Measurements from ENCODE around the gene LSM10.

LSM10 gene

DNA sequence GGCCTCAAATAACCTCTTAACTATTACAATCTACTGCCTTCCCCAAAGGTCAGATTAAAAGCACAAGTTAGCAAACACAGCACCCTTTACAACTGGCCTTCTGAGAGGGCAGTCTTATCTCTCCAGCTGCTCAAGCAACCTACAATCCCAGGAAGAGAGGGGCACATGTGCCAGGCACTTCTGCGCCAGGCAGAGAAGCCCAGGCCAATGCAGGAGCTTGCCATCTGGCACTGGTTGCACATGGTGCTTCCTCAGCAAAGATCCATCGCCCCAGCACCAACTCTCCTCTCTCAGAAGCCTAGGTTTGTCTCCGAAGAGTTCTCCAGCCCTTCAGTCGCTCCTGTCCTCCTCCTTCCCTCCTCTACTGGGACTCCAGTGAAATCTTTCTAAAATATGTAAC is 14.5 kb downstream of the LSM10 start:
- no peak for DNase-seq (ENCODE audit: low read depth in 2 of 2)

GRCh38 chr1:36382669-36383068 is 15.0 kb downstream of the LSM10 start:
- no peak for DNase-seq (ENCODE audit: low read depth in 2 of 2)

DNA sequence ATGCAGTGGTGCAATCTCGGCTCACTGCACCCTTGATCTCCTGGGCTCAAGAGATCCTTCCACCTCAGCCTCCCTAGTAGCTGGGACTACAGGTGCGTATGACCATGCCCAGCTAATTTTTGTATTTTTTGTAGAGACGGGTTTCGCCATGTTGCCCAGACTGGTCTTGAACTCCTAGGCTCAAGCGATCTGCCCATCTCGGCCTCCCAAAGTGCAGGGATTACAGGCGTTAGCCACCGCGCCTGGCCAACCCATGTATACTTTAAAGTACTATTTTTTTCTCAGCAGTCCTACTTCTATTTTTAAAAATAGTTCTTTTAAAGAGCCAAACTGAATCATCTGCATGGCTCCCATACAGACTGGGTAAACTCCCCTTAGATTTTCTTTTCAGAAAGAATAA is 15.5 kb downstream of the LSM10 start:
- no peak for DNase-seq (ENCODE audit: low read depth in 2 of 2)

DNA sequence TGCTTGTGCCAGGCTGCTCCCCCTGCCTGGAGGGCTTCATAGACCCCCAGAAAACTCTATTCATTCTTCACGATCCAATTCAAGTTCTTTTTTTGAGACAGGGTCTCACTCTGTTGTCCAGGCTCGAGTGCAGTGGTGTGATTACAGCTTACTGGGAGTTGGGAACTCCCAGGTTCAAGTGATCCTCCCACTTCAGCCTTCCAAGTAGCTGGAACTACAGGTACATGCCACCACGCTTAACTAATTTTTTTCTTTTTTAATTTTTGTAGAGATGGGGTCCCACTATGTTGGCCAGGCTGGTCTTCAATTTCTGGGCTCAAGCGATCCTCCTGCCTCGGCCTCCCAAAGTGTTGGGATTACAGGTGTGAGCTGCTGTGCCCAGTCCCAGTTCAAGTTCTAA is 16.3 kb downstream of the LSM10 start:
- no peak for DNase-seq (ENCODE audit: low read depth in 2 of 2)

DNA sequence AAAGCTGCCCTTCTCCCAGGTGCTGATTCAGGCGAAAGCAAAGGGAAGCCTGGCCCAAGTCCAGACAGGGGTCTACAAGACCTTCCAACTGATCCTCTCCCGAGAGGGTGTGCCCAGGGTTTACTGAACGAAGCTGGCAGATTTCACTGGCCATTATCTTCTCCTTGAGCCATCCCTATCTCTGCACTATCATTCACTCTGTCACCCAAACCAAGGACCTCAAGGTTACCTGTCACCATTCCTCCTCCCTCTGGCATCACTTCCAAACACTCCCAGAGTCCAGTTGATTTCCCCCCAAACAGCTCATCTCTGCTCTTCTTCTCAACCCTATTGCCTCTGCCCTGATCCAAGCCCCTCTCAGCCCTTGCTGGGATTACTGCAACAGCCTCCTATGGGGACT is 16.9 kb downstream of the LSM10 start:
- no peak for DNase-seq (ENCODE audit: low read depth in 2 of 2)

DNA sequence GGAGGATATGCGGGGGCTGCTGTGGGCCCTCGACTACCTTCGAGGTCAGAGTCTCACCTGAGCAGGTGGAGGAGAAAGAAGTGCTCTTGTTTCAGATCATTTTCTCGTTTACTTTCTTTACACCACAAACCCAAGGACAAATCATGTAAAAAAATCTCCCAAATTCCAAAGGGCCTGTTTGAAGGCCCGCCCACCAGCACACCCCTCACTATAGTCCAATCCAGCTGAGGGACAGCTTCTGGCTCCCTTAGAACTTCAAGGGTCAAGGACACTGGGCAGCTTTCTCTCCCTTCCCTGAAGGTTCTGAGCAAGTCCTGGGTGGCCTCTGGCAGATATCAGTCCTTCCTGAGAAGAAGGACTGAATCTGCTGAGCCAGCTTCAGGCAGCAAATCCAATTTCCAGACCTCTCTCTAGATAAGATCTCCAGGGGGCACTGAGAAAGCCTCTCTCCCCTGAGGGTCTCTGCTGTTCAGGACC is 17.5 kb downstream of the LSM10 start:
- no peak for DNase-seq (ENCODE audit: low read depth in 2 of 2)

GRCh38 chr1:36377791-36378492 is 19.8 kb downstream of the LSM10 start:
- no peak for DNase-seq (ENCODE audit: low read depth in 2 of 2)

- DNase-seq (ENCODE audit: low read depth in 2 of 2): no peak
These were observed 25.1 kb downstream of the LSM10 start for GRCh38 chr1:36372617-36373016.

DNA sequence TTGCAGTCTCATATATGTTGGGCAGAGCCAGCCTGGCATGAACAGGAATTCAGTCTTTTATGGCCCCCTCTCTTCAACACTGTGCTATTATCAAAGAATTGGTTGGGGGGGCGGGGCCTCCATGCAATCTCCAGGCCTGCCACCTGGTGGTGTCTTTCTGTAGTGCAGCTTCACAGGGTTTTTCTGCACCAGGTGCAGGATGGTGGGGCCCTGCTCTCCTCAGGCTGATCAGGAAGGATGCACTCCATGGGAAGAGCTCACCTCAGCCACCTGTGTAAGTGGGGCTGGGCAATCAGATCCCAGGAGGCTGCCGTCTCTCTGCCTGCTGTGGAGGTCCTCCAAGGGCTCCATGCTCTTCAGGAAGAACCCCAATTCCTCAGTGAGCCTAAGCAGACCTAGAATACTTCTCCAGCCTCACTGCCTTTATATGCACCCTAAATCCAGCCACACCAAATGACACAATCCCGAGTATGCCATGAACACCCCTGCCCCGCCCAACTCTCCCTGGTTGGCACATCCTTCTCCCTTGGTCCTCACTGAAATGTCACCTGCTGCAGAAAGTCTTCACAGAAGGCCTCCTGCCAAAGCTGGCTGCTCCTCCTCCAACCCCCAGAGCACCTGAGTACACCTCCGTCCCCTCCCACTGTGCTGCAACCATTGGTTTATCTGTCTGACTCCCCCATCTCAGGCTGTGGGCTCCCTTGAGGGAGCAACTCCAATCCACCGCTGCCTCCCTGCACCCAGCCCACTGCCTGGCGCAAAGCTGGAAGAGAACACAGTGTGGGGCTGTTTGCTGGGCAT is 28.4 kb downstream of the LSM10 start:
- DNase-seq (ENCODE audit: low read depth in 2 of 2): peak in 1 of 2 experiments; percentile 37

GRCh38 chr1:36367798-36368197 is 29.9 kb downstream of the LSM10 start:
- DNase-seq (ENCODE audit: low read depth in 2 of 2): no peak

GRCh38 chr1:36367066-36367465 is 30.6 kb downstream of the LSM10 start:
- no peak for DNase-seq (ENCODE audit: low read depth in 2 of 2)

DNA sequence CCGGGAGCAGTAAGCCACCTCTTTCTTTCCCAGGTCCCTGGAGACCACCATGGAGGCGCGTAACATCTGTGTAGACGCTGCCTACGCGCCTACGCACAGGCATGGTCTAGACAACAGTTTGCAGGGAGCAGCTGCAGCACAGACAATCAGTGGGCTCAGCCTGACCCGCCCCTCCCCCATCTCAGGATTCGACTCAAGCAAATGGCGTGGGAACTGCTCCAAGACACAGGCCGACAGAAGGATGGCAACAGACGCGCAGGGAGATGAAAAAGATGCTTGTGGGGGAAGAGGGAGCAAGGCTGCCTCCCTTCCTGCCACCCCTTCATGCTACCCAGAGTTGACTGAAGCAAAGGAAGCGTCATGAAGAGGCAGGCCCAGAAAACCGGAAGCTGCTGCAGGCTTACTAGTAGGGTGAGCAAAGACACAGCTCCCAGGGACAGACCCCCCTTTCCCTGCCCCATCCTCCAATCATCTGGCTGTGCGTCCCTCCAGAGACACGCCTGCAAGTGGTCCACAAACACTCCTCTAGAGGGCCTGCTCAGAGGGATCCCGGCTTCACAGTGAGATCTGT is 31.5 kb downstream of the LSM10 start:
- peak; percentile 68 to 73 for DNase-seq (ENCODE audit: low read depth in 2 of 2)

- DNase-seq (ENCODE audit: low read depth in 2 of 2): peak in 1 of 2 experiments; percentile 62
These were observed 32.3 kb downstream of the LSM10 start for GRCh38 chr1:36365381-36365780.

- DNase-seq (ENCODE audit: low read depth in 2 of 2): no peak
These were observed 37.7 kb downstream of the LSM10 start for GRCh38 chr1:36359911-36360550.

DNA sequence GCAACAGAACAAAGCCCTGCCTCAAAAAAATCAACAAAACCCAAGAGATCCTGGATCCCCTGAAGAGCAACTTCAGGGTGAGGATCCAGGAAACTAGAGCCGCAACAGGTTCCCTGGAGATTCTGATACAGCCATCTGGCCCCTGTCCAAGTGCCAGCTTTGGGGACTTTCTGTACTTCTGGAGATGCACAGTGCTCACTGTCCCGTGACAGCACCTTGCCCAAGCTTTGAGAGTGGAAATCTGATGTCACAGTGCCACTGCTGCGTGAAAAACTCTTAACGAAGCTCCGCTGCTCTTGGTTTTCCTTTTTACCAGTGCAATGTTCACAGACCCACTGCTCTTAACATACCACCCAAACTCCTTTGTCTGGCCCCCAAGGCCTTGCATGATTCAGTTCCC is 38.3 kb downstream of the LSM10 start:
- no peak for DNase-seq (ENCODE audit: low read depth in 2 of 2)

GRCh38 chr1:36358514-36359084 is 39.1 kb downstream of the LSM10 start:
- no peak for DNase-seq (ENCODE audit: low read depth in 2 of 2)

DNA sequence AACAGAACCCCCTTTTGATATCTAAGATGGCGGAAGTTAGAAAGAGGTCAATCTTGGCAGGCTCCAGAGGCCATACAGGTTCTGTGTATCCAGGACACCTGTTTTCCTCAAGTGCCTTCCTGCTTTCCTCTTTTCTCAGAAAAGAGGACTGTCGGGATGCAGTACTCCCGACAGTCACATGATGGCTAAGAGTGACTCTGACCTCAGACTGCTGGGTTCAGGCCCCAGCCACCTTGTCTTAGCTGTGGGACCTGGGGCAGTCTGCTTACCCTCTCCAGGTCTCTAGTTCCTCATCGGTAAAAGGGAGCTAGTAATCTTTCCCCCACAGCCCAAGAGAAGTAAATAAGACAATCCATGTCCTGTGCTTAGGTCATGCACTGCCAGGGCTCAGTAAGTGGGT is 41.9 kb downstream of the LSM10 start:
- no peak for DNase-seq (ENCODE audit: low read depth in 2 of 2)

- no peak for DNase-seq (ENCODE audit: low read depth in 2 of 2)
These were observed 43.2 kb downstream of the LSM10 start for GRCh38 chr1:36354486-36354885.

DNA sequence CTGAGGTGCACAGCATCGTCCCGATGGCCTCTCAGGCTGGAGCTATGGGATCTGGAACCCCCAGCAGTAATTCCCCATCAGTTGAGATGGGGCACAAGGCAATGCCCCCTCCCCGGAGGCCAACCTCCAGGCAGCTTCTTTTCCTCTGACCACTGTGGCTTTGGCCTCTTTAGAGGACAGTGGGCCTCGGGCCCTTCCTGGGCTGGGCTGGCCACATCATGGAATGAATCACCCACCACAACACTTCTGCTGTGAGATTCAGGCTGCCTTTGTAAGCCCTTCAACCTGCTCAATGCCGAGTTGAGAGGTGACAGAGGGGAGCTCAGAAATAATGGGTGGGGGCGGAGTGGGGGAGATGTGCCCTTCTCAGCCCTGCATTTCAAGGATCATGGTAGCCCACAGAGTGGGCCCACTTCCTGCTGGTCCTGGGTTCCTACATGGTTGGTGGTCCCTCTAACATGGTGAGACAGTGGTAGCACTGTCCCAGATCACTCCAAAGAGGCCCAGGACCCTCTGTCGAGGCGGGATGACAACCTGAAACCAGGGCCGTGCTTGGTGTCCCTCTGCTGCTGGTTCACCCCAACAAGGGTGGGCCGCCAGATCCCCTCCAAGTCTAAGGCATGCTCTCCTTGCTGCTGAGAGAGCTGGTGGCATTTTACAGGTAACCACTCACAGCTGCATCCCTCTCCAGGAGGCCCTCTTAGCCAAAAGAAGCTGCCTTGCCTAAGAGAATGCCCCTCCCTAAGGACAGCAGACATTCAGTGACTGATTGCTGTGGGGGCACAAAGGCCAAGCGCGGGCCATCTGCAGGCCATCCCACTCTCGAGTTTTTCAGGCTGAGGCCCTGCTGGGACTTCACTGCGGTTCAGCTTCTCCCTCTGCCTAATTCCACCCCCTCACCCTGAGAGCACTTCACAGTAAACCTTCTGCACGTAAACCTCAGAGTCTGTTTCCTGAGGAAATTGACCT is 44.5 kb downstream of the LSM10 start:
- DNase-seq (ENCODE audit: low read depth in 2 of 2): no peak

DNA sequence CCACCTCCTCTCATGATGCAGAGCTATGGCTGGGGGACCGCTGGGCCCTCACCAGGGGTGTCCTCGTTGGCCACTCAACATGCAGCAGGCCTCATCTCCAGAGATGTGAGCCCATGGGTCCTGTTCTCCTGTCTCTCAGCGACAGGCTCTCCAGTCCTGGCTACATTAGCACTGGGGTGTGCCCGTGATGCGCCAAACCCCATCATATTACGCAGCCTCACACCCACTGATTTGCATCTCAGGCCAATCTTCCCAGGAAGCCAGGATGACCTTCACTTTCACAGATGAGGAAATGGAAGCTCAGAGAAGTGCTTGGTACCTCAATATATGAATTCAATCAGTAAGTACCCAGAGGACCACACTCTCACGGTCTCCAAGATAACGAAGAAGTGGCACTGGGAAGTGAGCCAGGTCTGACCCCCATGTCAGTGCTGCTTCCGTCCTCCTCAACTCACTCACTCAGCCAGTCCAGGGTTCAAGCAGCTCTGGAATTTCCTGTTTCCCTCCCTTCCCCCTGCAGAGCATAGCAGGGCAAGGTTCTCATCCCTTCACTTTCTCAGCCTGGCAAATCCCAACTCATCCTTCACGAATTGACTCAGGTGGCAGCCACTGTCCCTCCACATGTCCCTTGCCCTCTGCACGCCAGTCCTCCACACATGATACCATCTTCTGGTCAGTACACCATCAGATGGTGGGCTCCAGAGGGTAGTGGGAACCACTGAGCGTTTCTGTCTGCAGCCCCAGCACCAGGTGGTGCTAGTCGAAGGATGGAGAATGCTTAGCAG is 45.4 kb downstream of the LSM10 start:
- no peak for DNase-seq (ENCODE audit: low read depth in 2 of 2)

All from fibroblast of skin of left quadriceps (primary cell).